Measurements from ENCODE around the gene SLC29A1.
"Not testable (repeated sequence)": the region's sequence is repeated elsewhere in the genome, so short reads cannot be mapped to it uniquely, and the experiment has no call there.

The SLC29A1 gene

DNA sequence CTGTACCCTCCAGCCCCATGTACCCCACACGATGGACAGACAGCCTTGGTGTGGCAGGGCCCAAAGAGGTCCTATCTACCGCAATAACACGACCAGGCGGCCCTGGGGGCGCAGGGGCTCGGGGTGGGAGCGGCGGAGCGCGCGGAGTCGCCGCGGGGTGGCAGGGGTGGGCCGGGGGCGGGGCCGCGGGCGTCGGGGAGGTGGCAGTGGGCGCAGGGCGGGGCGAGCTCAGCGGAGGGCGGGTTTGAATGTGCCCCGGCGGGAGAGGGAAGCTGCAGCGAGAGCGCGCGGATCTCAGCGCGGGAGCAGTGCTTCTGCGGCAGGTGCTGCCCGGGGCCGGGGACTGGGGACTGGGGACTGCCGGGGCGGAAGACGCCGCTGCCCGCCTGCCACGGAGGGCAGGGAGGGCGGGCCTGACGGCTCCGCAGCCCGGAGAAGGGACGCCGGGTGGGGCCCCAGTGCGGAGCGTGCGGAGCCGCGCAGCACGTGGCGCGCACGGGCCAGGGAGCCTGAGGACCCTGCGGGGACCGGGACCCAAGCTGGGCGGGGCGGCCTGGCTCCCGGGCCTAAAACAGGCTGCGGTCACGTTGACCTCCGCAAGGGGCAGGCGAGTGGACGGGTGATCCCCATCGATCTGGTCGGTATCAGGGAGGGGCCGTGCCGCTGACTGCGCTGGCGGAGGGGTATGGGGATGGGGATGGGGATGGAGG is at the start of gene SLC29A1:
SLC29A1 (plus strand) TSS at position 277 of the 710 bp plus-strand sequence. CDS start 3,719 bp downstream, outside the sequence.
- DNase-seq: peak; percentile 91

DNA sequence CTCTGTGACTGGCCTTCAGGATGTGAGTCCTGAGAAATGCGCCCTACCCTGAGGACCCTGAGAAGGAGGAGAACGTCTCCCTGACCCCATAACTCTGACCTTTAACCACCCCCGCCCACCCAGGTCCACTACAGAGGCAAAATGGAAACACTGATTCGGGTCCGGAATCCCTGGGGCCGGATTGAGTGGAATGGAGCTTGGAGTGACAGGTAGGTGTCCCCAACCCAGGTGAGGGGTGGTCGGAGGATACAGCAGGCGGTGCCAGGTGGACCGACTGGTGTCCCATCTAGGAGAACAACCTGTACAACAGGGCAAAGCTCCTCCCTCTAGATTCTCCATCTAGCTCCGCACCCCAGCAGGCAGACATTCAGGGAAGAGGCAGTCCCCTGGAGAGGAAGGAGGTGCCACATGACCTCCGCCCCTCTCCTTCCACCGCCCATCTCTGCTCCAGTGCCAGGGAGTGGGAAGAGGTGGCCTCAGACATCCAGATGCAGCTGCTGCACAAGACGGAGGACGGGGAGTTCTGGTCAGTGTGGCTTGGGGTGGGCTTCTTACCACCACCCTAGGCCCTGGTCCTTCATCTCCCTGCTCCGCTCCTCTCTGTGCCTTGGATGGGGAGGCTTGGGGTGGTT is 47.1 kb upstream of the SLC29A1 start:
- no peak for DNase-seq

DNA sequence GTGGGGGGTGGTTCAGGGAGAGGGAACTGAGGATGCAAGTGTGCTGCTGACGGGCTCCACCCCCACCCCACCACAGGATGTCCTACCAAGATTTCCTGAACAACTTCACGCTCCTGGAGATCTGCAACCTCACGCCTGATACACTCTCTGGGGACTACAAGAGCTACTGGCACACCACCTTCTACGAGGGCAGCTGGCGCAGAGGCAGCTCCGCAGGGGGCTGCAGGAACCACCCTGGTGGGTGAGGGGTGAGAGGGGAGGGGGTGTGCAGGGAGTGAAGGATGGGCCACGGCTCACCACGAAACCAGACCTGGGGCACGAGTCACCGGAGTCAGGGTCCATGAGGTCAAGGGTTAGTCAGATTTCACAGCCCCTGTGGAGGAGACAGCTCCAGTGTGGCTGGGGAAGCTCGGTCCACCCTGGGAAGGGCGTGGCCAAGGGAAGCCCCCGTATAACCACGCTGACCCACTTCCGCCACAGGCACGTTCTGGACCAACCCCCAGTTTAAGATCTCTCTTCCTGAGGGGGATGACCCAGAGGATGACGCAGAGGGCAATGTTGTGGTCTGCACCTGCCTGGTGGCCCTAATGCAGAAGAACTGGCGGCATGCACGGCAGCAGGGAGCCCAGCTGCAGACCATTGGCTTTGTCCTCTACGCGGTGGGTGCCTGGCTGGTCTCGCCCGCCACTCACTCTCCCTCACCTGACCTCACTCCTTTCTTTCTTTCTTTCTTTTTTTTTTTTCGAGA is 46.5 kb upstream of the SLC29A1 start:
- DNase-seq: no peak

DNA sequence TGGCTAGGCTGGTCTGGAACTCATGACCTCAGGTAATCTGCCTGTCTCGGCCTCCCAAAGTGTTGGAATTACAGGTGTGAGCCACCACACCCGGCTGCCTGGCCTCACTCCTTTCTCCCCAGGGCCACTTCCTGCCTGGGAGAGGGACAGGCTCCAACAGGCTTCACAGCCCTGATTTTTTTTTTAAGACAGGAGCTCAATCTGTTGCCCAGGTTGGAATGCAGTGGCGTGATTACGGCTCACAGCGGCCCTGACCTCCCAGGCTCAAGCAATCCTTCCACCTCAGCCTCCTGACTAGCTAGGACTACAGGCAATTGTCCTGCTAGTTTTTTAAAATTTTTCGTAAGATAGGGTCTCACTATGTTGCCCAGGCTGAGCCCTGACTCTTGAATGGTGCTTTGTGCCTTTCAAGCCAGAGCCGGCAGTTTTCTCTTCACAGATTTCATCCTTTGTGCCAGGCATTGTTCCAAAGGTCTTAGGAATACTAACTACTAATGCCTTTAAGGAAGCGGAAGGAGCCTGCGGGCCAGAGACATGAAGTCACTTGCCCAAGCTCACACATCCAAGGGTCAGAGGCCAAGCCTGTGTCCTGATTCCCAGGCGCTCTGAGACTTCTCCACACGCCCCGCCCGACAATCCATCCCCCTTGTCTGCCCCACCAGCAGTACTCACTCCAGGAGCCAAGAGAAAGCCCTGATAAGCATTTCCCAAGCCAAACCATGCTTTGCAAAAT is 45.5 kb upstream of the SLC29A1 start:
- DNase-seq: no peak

DNA sequence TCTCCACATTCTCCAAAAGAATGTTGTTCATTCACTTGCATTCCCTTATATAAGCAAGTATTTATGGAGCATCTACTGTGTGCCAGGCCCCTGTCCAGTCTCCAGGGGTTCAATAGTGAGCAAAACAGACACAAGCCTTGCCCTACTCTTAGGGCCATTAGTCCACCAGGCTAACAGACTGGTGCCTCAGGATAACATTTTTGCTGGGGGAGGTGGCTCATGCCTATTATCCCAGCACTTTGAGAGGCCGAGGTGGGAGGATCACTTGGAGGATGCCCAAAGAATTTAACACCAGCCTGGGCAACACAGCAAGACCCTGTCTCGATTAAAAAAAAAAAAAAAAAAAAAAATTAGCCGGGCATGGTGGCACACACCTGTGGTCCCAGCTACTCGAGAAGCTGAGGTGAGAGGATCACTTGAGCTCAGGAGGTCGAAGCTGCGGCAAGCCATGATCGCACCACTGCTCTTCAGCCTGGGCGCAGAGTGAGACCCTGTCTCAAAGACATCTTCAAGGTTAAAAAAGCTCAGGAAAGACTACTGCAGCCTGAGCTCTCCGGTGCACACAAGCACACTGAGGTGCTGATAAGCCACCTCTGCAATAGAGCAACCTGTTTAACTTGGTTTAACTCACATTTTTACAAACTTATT is 44.8 kb upstream of the SLC29A1 start:
- no peak for DNase-seq

DNA sequence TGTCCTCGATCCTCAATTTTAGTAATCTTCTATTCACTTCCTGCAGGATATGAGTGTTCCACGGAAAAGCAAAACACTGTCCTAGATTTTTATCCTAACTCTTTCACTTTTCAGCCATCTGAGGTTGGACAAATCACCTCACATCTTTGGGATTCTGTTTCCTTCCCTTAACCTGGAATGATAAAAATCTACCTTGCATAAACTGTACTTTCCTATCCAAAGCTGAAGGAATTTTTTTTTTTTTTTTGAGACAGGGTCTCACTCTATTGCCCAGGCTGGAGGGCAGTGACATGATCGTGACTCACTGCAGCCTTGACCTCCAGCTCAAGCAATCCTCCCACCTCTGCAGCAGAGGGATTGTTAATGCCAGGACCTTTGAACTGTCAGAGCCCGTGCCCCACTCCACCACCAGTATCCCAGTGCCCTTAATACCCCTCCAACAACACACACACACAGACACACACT is 44.3 kb upstream of the SLC29A1 start:
- DNase-seq: no peak

DNA sequence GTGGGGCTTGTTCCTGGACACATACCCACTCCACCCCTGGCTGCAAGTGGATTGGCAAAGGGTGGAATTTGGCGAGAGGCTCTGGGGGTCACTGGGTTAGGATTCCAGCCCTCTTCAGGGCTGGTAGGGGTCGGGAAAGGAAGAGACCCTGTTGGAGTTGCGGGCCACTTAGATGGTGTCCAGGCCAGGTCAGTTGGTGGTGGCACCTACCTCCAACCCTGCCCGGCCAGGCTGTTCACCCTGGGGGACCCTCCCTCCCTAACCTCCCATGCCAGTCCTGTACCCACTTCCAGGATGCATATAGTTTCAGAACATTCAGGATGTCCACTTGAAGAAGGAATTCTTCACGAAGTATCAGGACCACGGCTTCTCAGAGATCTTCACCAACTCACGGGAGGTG is 43.7 kb upstream of the SLC29A1 start:
- no peak for DNase-seq

DNA sequence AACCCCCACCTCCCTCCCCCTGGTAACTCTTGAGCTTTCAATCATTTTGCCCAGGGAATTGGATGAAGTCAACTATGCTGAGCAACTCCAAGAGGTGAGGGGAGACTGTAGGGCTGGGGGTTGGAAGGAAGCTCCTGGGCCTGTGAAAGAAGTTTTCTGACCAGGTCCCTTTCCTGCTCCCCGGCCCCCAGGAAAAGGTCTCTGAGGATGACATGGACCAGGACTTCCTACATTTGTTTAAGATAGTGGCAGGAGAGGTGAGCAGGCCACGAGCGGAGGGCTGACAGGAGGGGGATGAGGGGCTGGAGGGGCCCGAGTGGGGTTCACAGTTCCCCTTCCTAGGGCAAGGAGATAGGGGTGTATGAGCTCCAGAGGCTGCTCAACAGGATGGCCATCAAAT is 43.0 kb upstream of the SLC29A1 start:
- no peak for DNase-seq

DNA sequence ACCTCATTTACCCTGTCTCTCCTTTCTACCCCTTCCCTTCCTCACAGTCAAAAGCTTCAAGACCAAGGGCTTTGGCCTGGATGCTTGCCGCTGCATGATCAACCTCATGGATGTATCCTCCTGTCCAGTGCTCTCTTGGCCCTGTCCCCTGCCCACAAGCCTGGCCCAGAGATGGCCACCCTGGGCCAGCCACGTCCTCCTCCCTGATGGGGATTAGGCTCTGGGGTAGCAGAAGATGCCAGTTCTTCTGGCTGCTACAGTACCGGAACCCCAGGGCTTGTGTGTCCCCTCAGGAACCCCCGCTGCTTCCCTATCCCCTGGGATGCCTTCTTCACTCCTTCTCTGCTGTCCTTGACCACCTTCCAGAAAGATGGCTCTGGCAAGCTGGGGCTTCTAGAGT is 42.5 kb upstream of the SLC29A1 start:
- no peak for DNase-seq

DNA sequence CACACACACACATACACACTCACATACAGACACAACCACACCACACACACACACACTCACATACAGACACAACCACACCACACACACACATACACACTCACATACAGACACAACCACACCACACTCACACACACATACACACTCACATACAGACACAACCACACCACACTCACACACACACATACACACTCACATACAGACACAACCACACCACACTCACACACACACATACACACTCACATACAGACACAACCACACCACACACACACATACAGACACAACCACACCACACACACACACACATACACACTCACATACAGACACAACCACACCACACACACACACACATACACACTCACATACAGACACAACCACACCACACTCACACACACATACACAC is 41.6 kb upstream of the SLC29A1 start:
- not testable (repeated sequence) for DNase-seq

DNA sequence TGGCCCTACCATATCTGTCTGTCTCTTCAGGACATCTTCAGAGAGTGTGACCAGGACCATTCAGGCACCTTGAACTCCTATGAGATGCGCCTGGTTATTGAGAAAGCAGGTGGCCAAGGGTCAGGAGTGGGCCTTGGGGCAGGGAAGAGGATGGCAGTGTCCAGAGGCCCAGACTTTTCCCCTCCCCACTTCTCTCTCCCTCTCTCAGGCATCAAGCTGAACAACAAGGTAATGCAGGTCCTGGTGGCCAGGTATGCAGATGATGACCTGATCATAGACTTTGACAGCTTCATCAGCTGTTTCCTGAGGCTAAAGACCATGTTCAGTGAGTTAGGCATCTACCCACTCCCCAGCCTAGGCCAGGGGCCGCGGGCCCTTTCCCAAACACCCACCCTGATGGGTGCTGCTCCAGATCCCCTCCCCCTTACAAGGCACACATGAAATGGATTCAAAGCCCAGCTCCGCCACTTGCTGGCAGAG is 40.4 kb upstream of the SLC29A1 start:
- no peak for DNase-seq

DNA sequence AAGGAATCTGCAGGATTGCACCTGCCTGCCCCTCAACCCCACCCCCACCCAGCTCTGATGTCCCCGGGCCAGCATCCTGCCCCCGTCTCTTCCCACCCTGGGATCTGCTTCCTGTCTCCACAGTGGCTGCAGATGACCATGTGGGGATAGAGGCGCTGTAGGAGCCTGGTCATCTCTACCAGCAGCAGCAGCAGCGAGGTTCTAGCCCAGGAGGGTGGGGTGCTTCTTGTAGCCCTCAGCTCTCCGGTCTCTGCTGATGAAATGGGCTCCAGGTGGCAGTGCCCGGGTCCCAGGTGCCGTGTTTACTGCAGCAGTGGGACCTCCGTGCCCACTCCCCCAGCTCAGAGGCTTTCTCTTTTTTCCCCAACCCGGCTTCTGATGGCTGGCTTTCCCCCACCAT is 39.6 kb upstream of the SLC29A1 start:
- DNase-seq: no peak

DNA sequence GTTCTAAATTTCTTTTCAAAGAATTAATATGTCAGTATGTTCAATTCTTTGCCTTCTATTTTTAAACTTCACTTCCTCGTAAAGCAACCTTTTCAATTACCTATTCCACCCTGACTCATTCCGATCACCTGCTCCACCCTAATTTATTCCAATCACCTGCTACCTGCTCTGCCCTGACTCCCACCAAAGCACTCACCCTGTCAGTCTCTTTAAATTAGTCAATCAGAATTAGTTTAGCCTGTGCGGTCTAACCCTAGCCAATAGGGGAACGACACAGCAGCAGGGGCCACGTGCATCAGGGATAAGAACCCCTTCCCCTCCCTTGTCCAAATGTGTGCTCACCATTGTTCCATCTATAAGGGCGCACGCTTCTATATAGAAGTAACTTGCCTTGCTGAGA is 38.0 kb upstream of the SLC29A1 start:
- DNase-seq: not testable (repeated sequence)

DNA sequence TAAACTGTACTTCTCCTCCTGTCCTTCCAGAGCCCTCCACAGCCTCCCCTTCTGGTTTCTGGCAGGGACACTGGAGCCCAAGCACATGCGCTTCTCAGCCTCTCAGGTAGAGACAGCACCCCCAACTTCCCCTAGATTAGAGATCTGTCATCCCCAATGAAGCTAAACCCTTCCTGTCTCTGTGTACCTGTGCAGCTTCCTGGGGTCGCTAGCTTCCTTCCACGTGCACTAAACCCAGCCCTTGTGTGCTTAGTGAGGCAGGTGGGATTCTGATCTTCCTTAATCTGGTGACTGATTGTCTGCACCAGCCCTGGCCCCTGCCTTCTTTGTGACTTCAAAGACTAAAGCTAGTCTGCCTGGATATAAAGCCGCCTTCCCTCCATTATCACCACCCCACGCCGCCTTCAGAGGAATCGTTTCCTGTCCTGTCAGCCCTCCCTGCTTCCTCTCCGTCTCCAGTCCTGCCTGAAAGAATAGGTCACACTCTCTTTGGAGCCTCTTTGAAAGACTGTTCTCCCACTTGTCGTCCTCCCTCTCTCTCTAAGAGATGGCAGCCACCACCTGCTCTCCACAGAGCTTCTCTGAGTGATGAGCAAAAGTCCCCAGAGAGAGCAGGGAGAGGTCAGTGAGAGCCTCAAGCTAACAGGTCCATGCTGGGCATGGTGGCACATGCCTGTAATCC is 37.3 kb upstream of the SLC29A1 start:
- DNase-seq: no peak

DNA sequence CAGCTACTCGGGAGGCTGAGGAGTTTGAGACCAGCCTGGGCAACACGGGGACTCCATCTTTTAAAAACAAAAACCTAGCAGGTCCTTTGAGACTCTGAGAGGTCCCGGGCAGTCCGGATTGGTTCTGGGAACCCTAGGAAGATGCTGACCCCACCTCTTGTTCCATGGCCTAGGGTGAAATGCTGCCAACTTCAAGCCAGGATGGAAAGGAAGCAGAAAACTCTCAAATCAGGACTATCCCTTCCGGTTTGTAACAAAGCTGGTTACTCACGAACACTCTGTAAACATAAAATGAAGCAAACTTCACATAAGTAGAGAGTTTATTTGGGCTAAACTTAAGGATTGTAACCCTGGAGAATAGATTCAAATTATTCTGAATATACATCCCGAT is 36.8 kb upstream of the SLC29A1 start:
- no peak for DNase-seq

DNA sequence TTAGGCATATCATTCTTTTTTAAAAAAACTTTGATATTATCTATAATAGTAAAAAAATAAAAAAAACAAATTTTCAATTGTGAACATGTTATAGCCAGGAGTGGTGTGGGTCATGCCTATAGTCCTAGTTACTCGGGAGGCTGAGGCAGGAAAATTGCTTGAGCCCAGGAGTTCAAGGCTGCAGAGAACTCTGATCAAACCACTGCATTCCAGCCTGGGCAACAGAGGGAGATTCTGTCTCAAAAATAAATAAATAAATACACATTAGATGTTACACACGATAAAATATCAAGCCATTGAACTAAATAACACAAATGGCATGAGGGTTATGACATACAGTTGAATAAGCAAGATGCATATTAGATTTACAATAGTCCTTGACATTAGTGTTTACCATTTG is 34.6 kb upstream of the SLC29A1 start:
- no peak for DNase-seq

DNA sequence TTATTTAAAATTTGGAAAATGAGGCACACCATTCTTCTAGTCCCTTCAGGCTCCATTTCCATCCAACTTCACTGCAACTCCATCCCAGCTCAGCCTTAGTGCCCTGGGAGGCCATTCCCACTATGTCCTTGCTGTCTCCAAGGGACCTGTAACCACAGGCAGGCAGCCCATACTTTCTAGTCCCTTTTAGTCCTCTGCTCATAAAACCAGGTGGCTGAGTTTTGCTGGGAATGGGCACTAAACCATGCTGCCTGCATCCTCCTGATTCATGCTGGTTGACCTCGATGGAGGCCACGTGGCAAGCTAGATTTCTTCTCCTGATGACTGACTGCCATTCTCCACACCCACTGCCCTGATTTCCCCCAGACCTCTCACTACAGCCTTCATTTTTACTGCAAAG is 34.1 kb upstream of the SLC29A1 start:
- no peak for DNase-seq

DNA sequence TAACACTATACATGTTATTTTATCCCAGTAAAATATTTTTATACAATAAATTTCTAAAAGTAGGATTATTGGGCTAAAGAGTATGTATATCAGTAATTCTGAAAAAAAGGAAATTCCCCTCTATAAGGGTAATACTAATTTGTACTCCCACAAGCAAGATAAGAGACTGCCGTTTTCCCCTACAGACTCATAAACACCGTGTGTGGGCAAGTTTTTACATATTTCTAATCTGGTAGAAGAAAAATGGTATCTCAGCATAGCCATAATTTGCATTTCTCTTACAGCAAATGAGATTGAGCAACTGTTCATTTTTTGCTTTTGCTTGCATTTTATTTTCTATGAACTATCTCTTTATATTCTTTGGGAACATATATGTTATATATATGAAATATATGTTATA is 32.7 kb upstream of the SLC29A1 start:
- DNase-seq: no peak

DNA sequence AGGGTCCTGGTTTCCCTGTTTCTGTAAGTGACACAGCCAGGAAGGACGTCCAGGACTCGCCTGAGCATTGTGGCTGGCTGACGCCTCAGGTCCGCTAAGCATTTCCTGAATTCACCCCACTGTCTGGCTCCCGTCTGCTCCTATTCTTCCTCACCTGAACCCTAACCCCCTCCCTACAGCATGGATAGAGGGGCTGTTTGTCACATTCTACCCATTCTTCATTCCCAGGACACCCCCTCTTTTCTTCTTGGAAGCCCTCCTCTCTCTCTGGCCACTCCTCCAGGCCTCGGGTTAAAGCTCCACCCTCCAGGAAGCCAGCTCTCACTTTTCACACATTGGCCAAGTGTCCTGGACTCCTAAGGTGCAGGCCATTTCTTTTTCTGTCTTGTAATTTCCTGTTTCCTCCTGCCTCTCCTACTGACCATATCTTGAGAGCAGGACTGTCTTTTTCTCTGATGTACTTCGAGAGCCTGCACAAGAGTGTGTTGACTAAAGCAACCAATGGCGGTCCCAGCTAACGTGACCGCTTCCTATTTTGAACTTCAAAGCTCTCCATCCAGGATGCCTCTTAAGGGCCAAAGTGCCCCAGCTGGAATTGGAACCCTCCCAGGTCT is 30.9 kb upstream of the SLC29A1 start:
- DNase-seq: no peak

DNA sequence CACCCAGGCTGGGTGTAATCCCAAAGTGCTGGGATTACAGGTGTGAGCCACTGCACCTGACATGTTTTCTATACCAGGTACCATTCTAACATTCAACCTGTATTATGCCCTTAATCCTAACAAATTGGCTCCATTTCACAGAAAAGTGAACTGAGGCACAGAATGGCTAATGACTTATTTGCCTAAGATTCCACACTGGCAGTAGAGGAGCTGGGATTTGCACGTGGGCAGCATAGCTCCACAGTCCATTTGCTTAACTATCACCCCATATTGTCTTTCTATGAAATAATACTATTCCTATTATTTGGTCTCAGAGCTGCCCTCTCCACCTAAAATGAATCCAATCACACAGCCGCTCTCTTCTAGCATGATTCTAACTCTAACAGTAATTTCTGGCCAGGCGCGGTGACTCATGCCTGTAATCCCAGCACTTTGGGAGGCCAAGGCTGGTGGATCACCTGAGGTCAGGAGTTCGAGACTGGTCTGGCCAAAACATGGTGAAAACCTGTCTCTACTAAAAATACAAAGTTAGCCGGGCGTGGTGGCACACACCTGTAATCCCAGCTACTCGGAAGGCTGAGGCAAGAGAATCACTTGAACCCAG is 30.0 kb upstream of the SLC29A1 start:
- no peak for DNase-seq

DNA sequence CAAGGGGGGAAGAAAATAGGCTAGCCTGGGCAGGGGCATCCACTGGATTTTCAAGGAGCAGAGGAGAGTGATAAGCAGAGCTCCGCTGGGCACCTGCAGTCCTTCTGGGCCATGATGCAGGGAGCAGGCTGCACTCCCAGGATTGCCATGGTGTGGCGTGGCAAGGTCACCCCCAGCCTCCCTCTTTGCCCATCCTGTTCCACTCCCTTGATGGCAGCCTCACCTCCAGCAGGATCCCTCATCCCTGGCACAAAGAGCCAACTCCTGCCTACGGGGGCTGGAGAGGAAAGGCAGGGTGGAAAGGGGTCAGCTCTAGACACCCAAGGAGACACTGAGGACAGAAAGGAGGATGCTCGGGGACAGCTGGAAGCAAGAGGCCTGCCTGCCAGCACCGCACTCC is 29.1 kb upstream of the SLC29A1 start:
- no peak for DNase-seq
